Measurements from ENCODE around the gene CRMP1.

The CRMP1 gene

GRCh38 chr4:5796976-5797375 lies 95.9 kb downstream of the CRMP1 start:
- no peak for DNase-seq (ENCODE audit: low read depth in 3 of 3)

- no peak for DNase-seq (ENCODE audit: low read depth in 3 of 3)
Measured at GRCh38 chr4:5795580-5795979, 97.3 kb downstream of the CRMP1 start.

DNA sequence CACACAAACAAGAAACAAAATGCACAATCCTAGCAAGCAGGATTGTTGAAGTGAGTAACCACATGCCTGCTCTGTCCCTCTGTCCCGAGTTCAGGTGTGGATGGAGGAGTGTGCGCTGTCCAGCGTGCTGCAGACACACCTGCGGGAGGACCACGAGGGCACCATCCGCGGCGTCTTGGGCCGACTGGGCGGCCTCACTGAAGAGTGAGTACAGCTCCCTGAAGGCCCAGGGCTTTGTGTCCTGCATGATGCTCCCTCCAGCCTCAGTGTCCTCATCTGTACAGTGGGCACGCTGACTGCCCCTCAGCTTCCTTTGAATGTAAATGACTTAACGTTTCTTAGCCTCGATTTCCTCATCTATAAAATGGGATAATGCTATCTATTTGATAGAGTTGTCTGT lies 99.4 kb downstream of the CRMP1 start:
- no peak for DNase-seq (ENCODE audit: low read depth in 3 of 3)

GRCh38 chr4:5791654-5792053 lies 101.2 kb downstream of the CRMP1 start:
- no peak for DNase-seq (ENCODE audit: low read depth in 3 of 3)

DNA sequence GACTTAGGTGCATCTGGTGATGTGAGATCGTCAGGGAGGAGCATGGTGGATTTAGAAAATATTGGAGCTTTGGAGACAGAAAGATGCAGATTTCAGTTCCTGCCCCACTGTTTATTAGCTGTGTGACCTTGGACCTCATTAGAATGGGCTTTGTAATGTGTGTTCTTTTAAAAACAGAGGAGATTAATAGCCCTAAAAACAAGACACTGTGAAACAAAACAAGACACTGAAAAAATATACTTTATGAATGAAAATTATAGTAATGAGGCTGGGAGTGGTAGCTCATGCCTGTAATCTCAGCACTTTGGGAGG lies 102.4 kb downstream of the CRMP1 start:
- DNase-seq (ENCODE audit: low read depth in 3 of 3), result no peak

DNA sequence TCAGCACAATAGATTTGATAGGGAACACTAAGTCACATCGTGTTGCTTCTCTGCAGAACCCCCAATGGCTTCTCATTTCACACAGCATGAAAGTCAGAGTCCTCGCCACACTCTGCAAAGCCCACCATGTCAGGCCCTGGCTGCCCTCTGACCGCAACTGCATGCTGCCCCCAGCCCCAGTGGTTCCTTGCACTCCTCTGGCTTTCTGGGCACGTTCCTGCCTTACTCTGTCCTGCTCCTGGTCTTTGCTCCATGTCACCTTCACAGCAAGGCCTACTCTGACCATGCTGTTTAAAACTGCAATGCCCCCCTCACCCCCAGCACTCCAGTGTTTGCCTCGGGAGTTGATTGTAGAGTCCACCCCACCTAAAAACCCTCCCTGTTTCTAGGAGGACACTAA lies 103.7 kb downstream of the CRMP1 start:
- DNase-seq (ENCODE audit: low read depth in 3 of 3), result no peak

DNA sequence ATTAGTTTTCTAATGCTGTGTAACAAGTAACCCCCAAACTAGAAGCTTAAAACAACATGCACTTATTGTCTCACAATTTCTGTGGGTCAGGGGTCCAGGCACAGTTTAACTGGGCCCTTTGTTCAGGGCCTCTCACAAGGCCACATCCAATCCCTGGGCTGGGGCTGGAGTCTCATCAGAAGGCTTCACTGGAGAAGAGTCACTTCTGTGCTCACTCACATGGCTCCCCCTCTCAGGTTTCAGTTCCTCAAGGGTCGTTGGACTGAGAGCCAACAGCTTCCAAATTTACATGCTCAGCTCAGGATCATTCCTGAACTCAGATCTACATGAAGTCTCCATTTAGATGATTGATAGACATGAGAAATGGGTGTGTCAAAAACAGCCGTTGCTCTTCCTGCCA lies 104.7 kb downstream of the CRMP1 start:
- no peak for DNase-seq (ENCODE audit: low read depth in 3 of 3)

- no peak for DNase-seq (ENCODE audit: low read depth in 3 of 3)
Measured at GRCh38 chr4:5787311-5787710, 105.6 kb downstream of the CRMP1 start.

DNA sequence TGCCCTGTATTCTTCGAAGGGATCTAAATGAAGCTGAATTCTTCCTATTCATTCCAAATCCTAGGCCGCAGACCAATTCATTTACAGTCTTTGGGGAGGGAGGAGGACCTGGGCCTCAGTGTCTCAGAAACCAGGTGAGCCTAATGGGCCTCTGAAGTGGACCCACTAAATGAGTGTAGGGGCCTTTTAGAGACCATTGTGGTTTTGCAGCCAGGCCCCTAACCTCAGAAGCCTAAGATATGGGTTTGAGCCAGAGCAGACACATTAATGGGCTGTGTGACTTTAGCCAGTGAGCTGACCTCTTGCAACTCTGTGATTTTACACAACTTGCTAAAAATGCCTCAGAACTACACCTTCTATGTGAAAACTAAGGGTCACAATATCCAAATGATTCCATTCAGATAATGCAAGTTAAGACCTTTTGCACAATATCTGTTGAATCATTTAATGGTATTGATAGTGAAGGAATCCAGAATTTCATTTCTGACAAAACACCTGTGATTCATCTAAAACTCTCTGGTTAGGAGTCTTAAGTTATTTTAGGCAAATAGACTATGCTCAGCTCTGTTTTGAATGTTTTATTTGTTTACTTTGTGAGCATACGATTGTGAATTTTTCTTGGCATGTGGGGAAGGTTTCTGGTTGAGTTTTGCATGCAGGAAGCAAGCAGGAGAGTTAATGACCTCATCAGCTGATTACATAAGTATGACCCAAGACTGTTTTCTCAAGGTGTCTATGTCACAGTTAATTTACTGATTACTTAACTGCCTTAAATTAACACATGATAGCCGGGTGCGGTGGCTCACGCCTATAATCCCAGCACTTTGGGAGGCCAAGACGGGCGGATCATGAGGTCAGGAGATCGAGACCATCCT lies 106.8 kb downstream of the CRMP1 start:
- DNase-seq (ENCODE audit: low read depth in 3 of 3), result no peak

- DNase-seq (ENCODE audit: low read depth in 3 of 3), result no peak
Measured at GRCh38 chr4:5784960-5785611, 107.8 kb downstream of the CRMP1 start.

DNA sequence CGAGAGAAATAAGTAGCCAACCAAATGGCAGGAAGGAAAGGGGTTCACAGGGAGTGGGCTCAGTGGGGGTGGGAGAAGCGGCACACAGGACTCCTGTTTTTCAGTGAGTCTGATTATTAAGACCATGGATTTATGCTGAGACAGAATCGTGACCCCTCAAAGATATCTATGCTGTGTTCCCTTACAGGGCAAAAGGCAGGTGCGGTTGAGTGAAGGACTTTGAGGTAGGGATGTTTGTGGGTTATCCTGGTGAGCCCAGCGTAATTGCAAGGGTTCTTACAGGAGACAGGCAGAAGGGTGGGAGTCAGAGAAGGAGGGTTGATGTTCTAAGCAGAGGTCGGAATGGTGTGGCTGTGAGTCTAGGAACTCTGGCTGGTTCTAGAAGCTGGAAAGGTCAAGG lies 108.9 kb downstream of the CRMP1 start:
- no peak for DNase-seq (ENCODE audit: low read depth in 3 of 3)

- no peak for DNase-seq (ENCODE audit: low read depth in 3 of 3)
Measured at GRCh38 chr4:5783486-5783885, 109.4 kb downstream of the CRMP1 start.

DNA sequence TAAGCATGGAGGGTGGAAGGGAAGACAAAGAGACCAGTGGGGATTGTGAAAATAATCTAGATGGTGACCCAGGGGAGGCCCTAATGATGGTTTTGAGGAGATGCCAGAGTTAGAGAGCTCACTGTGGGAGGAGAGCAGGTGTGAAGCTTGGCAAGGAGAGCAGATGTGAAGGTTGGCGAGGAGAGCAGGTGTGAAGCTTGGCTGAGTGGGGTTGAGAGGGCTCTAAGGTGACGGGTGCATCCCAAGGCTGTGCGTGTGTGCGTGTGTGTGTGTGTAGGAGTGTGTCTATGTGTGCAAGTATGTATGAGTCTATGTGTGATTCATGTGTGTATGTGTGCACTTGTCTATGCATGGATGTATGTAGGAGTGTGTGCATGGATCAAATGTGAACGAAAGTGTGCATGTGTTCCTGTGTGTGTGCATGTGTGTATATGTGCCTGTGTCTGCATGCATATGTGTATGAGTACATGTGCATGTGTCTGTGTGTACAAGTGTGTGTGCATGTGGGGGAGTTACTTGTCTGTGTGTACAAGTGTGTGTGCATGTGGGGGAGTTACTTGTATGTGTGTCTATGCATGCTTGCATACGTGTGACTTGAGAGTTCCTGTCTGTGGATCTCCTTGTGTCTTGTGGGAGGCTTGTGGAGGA lies 109.9 kb downstream of the CRMP1 start:
- DNase-seq (ENCODE audit: low read depth in 3 of 3), result no peak

- no peak for DNase-seq (ENCODE audit: low read depth in 3 of 3)
Measured at GRCh38 chr4:5781691-5782090, 111.2 kb downstream of the CRMP1 start.

- no peak for DNase-seq (ENCODE audit: low read depth in 3 of 3)
Measured at GRCh38 chr4:5780831-5781480, 111.9 kb downstream of the CRMP1 start.

DNA sequence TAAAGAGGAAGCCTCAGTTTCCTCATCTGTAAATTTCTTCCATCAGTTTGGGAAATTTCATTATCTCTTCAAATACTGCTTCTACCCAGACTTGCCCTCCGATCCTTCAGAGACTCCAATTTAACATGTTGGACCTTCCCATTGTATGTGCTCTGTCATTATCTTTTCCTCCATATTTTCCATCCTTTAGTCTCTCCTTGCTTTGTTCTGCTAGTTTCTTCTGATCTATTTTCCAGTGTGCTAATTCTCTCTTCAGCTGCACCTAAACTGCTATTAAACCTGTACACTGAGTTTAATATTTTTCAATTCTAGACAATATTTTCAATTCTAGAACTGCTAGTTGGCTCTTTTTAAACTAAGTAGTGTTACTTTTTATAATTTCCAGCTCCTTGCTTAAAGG lies 116.4 kb downstream of the CRMP1 start:
- no peak for DNase-seq (ENCODE audit: low read depth in 3 of 3)

- no peak for DNase-seq (ENCODE audit: low read depth in 3 of 3)
Measured at GRCh38 chr4:5774416-5775036, 118.4 kb downstream of the CRMP1 start.

DNA sequence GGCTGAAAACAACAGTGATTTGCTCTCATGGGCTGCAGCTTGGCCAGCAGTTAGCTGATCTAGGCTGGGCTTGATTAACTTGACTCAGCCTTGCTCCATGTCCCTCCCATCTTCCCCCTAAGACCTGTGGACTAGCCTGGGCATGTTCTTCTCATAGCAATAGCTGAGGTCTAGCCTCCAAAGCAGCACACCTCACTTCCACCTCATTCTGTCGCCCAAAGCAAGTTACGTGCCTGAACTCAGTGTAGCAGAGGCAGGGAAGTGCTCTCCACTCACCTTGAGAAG lies 119.7 kb downstream of the CRMP1 start:
- no peak for DNase-seq (ENCODE audit: low read depth in 3 of 3)

DNA sequence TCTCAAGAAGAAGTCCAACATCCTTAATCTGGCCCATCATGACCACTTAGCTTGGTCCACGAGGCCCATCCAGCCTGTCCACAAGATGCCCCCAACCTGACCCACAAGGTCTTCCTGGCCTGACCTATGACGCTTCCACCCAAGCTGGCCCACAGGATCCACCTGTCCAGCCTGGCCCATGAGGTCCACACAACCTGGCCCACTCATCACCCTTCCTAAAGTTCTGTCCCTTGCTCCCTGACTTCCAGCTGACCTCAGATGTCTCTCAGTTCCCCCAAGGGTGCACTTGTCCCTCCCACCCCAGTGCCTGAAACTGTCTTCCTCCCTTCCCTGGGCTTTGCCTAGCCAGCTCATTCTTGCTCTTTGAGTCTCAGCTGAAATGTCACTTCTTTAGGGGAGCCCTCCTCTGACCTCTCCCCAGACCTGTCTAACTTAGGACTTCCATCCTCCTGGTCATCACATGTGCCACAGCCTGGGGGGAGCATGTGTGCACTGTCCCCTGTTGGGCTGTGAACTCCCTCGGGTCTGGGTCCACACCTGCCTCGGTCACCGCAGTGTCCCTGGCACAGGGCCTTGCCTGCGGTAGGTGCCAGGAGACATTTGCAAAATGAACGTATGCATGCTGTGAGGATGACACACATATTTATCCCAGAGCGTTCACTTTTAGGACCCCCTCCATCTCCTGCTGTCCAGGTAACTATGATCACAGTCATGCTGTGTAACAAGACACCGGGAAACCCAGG lies 120.2 kb downstream of the CRMP1 start:
- no peak for DNase-seq (ENCODE audit: low read depth in 3 of 3)

Measured in stimulated activated CD4-positive, alpha-beta T cell treated with anti-CD3 and anti-CD28 coated beads, TNF-alpha, amount 100 ng/mL, for 4 hours (primary cell).